ENCODE results near the gene RSAD1.

Gene RSAD1

GRCh38 chr17:50521514-50521913 lies 42.9 kb downstream of the RSAD1 start:
- H3K27ac ChIP-seq (ENCODE audit: low read length) = no peak overlapping the region
- H3K27me3 ChIP-seq (ENCODE audit: insufficient read depth, low read length, poor library complexity) = peaks cover 5% of the 10 kb centered on the region
- ATAC-seq (ENCODE audit: insufficient read depth, low read depth) = no peak
- no peak overlapping the region for H3K4me3 ChIP-seq (ENCODE audit: low read depth in 1 of 2, low read length in 2 of 2)
- no peaks in the 10 kb centered on the region for H3K4me1 ChIP-seq (ENCODE audit: insufficient read depth, low read length)
- no peaks in the 10 kb centered on the region for H4K20me1 ChIP-seq (ENCODE audit: insufficient read depth, low read length)
- H2AFZ ChIP-seq (ENCODE audit: low read depth, low read length) = no peak overlapping the region
- H3K4me2 ChIP-seq (ENCODE audit: insufficient read depth, low read length) = no peak overlapping the region
- TF ChIP-seq CTCF (IDR thresholded peaks at IDR 0.05; ENCODE audit: borderline replicate concordance, extremely low read depth, low read length, poor library complexity, severe bottlenecking) = no peak
- TF ChIP-seq EZH2 (IDR thresholded peaks at IDR 0.05; ENCODE audit: borderline replicate concordance, low read depth, low read length, severe bottlenecking) = no peak
- no peak overlapping the region for H3K9ac ChIP-seq (ENCODE audit: low read depth, low read length)
- H3K9me3 ChIP-seq (ENCODE audit: insufficient read depth, low read length, severe bottlenecking) = no peaks in the 10 kb centered on the region
- no peaks in the 10 kb centered on the region for H3K36me3 ChIP-seq (ENCODE audit: insufficient read depth, low read length)
- H3K79me2 ChIP-seq (ENCODE audit: insufficient read depth, low read length) = no peaks in the 10 kb centered on the region
- no peak for DNase-seq

GRCh38 chr17:50522766-50523165 lies 44.1 kb downstream of the RSAD1 start:
- H3K27ac ChIP-seq (ENCODE audit: low read length) = no peak overlapping the region
- no peak for ATAC-seq (ENCODE audit: insufficient read depth, low read depth)
- no peaks in the 10 kb centered on the region for H3K79me2 ChIP-seq (ENCODE audit: insufficient read depth, low read length)
- H3K9ac ChIP-seq (ENCODE audit: low read depth, low read length) = no peak overlapping the region
- H3K4me2 ChIP-seq (ENCODE audit: insufficient read depth, low read length) = no peak overlapping the region
- no peak for DNase-seq
- no peaks in the 10 kb centered on the region for H3K9me3 ChIP-seq (ENCODE audit: insufficient read depth, low read length, severe bottlenecking)
- no peaks in the 10 kb centered on the region for H3K4me1 ChIP-seq (ENCODE audit: insufficient read depth, low read length)
- no peak overlapping the region for H3K4me3 ChIP-seq (ENCODE audit: low read depth in 1 of 2, low read length in 2 of 2)
- H2AFZ ChIP-seq (ENCODE audit: low read depth, low read length) = no peak overlapping the region
- no peak for TF ChIP-seq CTCF (IDR thresholded peaks at IDR 0.05; ENCODE audit: borderline replicate concordance, extremely low read depth, low read length, poor library complexity, severe bottlenecking)
- no peak for TF ChIP-seq EZH2 (IDR thresholded peaks at IDR 0.05; ENCODE audit: borderline replicate concordance, low read depth, low read length, severe bottlenecking)
- no peaks in the 10 kb centered on the region for H3K36me3 ChIP-seq (ENCODE audit: insufficient read depth, low read length)
- H3K27me3 ChIP-seq (ENCODE audit: insufficient read depth, low read length, poor library complexity) = no peaks in the 10 kb centered on the region
- H4K20me1 ChIP-seq (ENCODE audit: insufficient read depth, low read length) = no peaks in the 10 kb centered on the region

GRCh38 chr17:50523208-50523607 lies 44.5 kb downstream of the RSAD1 start:
- Histone ChIP-seq H3K4me3 (ENCODE audit: low read depth in 1 of 2, low read length in 2 of 2) (no peak overlapping the region), H3K79me2 (ENCODE audit: insufficient read depth, low read length) (no peaks in the 10 kb centered on the region), H3K36me3 (ENCODE audit: insufficient read depth, low read length) (no peaks in the 10 kb centered on the region), H2AFZ (ENCODE audit: low read depth, low read length) (no peak overlapping the region), H3K9ac (ENCODE audit: low read depth, low read length) (no peak overlapping the region), H3K27ac (ENCODE audit: low read length) (no peak overlapping the region), H3K27me3 (ENCODE audit: insufficient read depth, low read length, poor library complexity) (no peaks in the 10 kb centered on the region), H3K9me3 (ENCODE audit: insufficient read depth, low read length, severe bottlenecking) (no peaks in the 10 kb centered on the region), H3K4me2 (ENCODE audit: insufficient read depth, low read length) (no peak overlapping the region), H4K20me1 (ENCODE audit: insufficient read depth, low read length) (no peaks in the 10 kb centered on the region), H3K4me1 (ENCODE audit: insufficient read depth, low read length) (no peaks in the 10 kb centered on the region)
- no peak for DNase-seq
- TF ChIP-seq EZH2 (IDR thresholded peaks at IDR 0.05; ENCODE audit: borderline replicate concordance, low read depth, low read length, severe bottlenecking) (no peak), CTCF (IDR thresholded peaks at IDR 0.05; ENCODE audit: borderline replicate concordance, extremely low read depth, low read length, poor library complexity, severe bottlenecking) (no peak)
- ATAC-seq (ENCODE audit: insufficient read depth, low read depth) = no peak

GRCh38 chr17:50524838-50525237 lies 46.2 kb downstream of the RSAD1 start:
- Histone ChIP-seq H3K9ac (ENCODE audit: low read depth, low read length) (no peak overlapping the region), H3K27ac (ENCODE audit: low read length) (no peak overlapping the region), H4K20me1 (ENCODE audit: insufficient read depth, low read length) (no peaks in the 10 kb centered on the region), H3K27me3 (ENCODE audit: insufficient read depth, low read length, poor library complexity) (peaks cover 2% of the 10 kb centered on the region), H3K9me3 (ENCODE audit: insufficient read depth, low read length, severe bottlenecking) (no peaks in the 10 kb centered on the region), H3K4me1 (ENCODE audit: insufficient read depth, low read length) (no peaks in the 10 kb centered on the region), H3K79me2 (ENCODE audit: insufficient read depth, low read length) (no peaks in the 10 kb centered on the region), H3K4me3 (ENCODE audit: low read depth in 1 of 2, low read length in 2 of 2) (no peak overlapping the region), H3K4me2 (ENCODE audit: insufficient read depth, low read length) (no peak overlapping the region), H2AFZ (ENCODE audit: low read depth, low read length) (no peak overlapping the region), H3K36me3 (ENCODE audit: insufficient read depth, low read length) (no peaks in the 10 kb centered on the region)
- ATAC-seq (ENCODE audit: insufficient read depth, low read depth) = no peak
- TF ChIP-seq EZH2 (IDR thresholded peaks at IDR 0.05; ENCODE audit: borderline replicate concordance, low read depth, low read length, severe bottlenecking) (no peak), CTCF (IDR thresholded peaks at IDR 0.05; ENCODE audit: borderline replicate concordance, extremely low read depth, low read length, poor library complexity, severe bottlenecking) (no peak)
- DNase-seq = no peak
